Astrocyte of the spinal cord (primary cell): Measurements from ENCODE around the gene PLK5.

Experiments used
- DNase-seq: peaks from one replicate; pipeline ENCODE4 v3.0.0; 2011; ENCODE audit warnings: low read depth, low spot score
- H3K4me3 ChIP-seq: 2 replicates; pipeline ENCODE4 v1.5.1; 2011; ENCODE audit warnings: low read depth, mild to moderate bottlenecking, low read length, moderate library complexity
- CTCF ChIP-seq: IDR thresholded peaks from 2 replicates; pipeline ENCODE4 v1.5.1; 2012; ENCODE audit warnings: low read depth, mild to moderate bottlenecking, low read length, inconsistent platforms
- in situ Hi-C: cut with HindIII; loops from 2 replicates; pipeline ENCODE4 v1.10.0; 2017; ENCODE audit warnings: low sequenced_read_pairs

PLK5 gene

DNA sequence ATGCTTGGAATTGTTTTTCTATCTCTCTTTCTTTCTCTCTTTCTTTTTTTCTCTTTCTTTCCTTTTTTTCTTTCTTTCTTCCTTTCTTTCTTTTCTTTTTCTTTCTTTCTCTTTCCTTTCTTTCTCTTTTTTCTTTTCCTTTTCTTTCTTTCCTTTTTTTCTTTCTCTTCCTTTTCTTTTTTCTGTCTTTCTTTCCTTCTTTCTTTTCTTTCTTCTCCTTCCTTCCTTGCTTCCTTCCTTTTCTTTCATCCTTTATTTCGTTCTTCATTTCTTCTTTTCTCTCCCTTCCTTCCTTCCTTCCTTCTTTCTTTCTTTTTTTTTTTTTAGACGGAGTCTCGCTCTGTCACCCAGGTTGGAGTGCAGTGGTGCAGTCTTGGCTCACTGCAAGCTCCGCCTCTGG, 46.1 kb downstream of the PLK5 start:
- no peak overlapping the region for H3K4me3 ChIP-seq
- no peak for TF ChIP-seq CTCF
- in situ Hi-C loops: no loop called here

GRCh38 chr19:1570836-1571235, 47.0 kb downstream of the PLK5 start:
- no peak for DNase-seq
- in situ Hi-C loops: no loop called here
- no peak for TF ChIP-seq CTCF
- H3K4me3 ChIP-seq: no peak overlapping the region

More for the DNA sequence above, 46.1 kb downstream of the PLK5 start:
- no peak for DNase-seq

DNA sequence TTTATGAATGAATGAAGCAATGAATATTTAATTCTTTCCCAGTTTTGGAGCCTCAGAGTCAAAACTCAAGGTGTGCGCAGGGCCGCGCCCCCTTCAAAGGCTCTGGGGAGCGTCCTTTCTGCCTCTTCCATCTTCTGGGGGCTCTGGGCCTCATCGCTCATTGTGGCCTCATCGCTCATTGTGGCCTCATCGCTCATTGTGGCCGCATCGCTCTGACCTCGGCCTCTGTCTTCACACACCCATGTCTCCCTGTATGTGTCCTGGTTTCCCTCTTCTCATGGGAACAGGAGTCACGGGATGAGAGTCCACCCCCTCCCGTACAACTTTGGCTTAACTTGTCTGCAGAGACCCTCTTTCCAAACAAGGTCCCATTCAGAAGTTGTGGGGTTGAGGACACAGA, 47.5 kb downstream of the PLK5 start:
- no peak overlapping the region for H3K4me3 ChIP-seq
- in situ Hi-C loops: no loop called here
- no peak for TF ChIP-seq CTCF
- no peak for DNase-seq

DNA sequence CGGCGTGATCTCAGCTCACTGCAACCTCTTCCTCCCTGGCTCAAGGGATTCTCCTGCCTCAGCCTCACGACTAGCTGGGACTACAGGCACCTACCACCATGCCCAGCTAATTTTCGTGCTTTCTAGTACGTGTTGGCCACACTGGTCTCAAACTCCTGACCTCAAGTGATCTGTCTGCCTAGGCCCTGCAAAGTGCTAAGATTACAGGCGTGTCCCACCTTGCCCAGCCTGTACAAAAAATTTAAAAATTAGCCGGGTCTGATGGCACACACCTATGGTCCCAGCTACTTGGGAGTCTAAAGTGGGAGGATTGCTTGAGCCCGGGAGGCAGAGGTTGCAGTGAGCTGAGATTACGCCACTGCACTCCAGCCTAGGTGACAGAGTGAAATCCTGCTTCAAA, 48.9 kb downstream of the PLK5 start:
- TF ChIP-seq CTCF: no peak
- no peak overlapping the region for H3K4me3 ChIP-seq
- in situ Hi-C loops: no loop called here
- DNase-seq: no peak

DNA sequence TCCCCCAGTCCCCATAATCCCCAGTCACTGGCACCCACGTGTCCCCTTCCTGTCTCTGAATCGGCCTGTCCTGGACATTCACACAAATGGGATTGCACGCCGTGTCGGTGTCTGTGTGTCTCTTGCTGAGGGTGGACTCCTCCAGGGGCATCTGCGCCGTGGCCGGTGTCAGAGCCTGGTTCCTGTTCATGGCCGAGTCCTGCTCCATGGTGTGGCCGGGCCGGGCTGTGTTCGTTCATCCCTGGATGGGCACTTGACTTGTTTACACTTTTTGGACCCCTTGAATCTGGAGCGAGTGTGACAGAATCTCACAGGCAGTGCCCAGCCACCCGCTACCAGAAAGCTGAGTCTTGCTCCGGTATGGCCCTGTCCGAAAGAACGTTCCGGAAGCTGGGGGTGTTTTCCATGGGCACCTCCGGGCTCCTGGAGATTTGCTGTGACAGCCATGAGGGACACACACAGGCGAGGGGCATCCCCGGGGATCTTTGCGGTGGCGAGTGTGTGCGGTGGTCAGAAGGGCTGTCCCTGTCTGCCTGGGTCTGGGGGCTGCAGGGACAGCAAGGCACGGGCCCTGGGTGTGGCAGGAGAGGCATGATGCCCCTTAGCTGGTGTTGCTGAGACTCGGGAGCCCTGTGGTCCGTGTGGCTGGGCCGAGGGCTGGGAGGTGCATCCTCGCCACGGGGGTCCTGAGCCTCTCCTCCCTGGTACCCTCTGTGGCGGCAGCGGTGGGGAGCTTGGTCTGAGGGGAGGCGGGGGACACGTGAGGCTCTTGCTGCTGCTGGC, 50.7 kb downstream of the PLK5 start:
- in situ Hi-C loops: no loop called here
- H3K4me3 ChIP-seq: no peak overlapping the region
- DNase-seq: no peak
- TF ChIP-seq CTCF: no peak

- no peak overlapping the region for H3K4me3 ChIP-seq
- DNase-seq: no peak
- no peak for TF ChIP-seq CTCF
- in situ Hi-C loops: no loop called here
Measured at GRCh38 chr19:1575323-1576241, 51.7 kb downstream of the PLK5 start.
